Subcutaneous adipose tissue (tissue), 4 donors: Measurements from ENCODE around the gene CYP3A5. TPM values are rescaled to one million over a fixed set of nuclear protein-coding genes. Genes with fewer than 3 reads are reported as not detected.

Experiments used
- CTCF ChIP-seq: fragments of 450-650 bp; IDR thresholded peaks from one replicate; pipeline ENCODE4 v1.5.1; 2016; ENCODE audit warnings: low read depth, mild to moderate bottlenecking, control low read depth, antibody characterized with exemption, moderate library complexity
- total RNA-seq, 4 donors: library from RNA; depleted of rRNA; stranded (reverse); fragments of >200 nt; gene quantifications; one replicate each; pipeline ENCODE4 v1.1.0, GENCODE V29; 2016

CYP3A5 gene
- 100 to 1,000 TPM in 2 of 4 donors, 10 to 100 TPM in 1, under 1 TPM in 1; 0.88 to 191 (median 58.1) TPM for total RNA-seq

- no peak for TF ChIP-seq CTCF
These were observed at the start of gene CYP3A5 for GRCh38 chr7:99679400-99680191. CYP3A5 (minus strand) TSS chr7:99679996; CDS start chr7:99679896, 100 bp downstream.

- no peak for TF ChIP-seq CTCF
These were observed 48.8 kb upstream of the CYP3A5 start for GRCh38 chr7:99728615-99729014.

- TF ChIP-seq CTCF: no peak
These were observed 41.2 kb upstream of the CYP3A5 start for GRCh38 chr7:99720800-99721595.

- no peak for TF ChIP-seq CTCF
These were observed 40.4 kb upstream of the CYP3A5 start for GRCh38 chr7:99719996-99720769.

- TF ChIP-seq CTCF: no peak
These were observed 34.3 kb upstream of the CYP3A5 start for GRCh38 chr7:99713995-99714570.

GRCh38 chr7:99709838-99710578 is 30.2 kb upstream of the CYP3A5 start:
- TF ChIP-seq CTCF: no peak
